ENCODE data around the gene SIGLEC7.

DNA sequence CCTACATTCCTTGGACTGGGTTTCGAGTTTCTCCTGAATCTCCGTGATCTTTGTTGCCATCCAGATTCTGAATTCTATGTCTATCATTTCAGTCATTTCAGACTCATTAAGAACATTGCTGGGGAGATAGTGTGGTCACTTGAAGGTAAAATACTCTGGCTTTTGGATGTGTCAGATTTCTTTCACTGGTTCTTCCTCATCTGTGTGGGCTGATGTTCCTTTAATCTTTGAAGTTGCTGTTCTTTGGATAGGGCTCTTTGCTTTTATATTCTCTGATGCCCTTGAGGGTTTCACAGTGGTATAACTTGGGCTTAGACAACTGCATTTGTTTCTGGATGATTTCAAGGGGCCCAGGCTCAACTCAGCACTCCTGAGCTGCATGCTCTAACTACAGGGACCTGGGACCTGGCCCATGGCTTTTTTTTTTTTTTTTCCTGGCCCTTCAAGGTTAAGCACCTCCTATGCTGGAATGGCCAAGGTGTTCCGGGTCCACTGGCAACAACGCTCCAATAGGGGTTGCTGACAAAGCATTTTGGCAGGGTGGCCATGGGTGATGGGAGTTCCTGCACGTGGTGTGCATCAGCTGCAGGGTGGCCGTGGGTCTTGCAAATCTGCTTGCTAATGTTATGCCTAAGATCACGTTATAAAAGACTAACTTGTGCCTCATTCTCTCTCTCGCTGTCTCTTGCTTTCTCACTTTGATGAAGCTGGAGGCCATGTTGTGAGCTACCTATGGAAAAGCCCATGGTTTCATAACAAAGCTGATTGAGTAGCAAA lies 5.9 kb upstream of the SIGLEC7 start:
- TF ChIP-seq RARB (CRISPR knock-in tag; IDR thresholded peaks at IDR 0.05): no peak
- no peak for TF ChIP-seq PPARA (CRISPR knock-in tag; IDR thresholded peaks at IDR 0.05; ENCODE audit: borderline replicate concordance)
- no peak for TF ChIP-seq ZNF70 (CRISPR knock-in tag; IDR thresholded peaks at IDR 0.05)
- TF ChIP-seq, protein P1, sequence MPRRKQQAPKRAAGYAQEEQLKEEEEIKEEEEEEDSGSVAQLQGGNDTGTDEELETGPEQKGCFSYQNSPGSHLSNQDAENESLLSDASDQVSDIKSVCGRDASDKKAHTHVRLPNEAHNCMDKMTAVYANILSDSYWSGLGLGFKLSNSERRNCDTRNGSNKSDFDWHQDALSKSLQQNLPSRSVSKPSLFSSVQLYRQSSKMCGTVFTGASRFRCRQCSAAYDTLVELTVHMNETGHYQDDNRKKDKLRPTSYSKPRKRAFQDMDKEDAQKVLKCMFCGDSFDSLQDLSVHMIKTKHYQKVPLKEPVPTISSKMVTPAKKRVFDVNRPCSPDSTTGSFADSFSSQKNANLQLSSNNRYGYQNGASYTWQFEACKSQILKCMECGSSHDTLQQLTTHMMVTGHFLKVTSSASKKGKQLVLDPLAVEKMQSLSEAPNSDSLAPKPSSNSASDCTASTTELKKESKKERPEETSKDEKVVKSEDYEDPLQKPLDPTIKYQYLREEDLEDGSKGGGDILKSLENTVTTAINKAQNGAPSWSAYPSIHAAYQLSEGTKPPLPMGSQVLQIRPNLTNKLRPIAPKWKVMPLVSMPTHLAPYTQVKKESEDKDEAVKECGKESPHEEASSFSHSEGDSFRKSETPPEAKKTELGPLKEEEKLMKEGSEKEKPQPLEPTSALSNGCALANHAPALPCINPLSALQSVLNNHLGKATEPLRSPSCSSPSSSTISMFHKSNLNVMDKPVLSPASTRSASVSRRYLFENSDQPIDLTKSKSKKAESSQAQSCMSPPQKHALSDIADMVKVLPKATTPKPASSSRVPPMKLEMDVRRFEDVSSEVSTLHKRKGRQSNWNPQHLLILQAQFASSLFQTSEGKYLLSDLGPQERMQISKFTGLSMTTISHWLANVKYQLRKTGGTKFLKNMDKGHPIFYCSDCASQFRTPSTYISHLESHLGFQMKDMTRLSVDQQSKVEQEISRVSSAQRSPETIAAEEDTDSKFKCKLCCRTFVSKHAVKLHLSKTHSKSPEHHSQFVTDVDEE (CRISPR knock-in tag; IDR thresholded peaks at IDR 0.05): no peak
- TF ChIP-seq BACH2 (CRISPR knock-in tag; IDR thresholded peaks at IDR 0.05; ENCODE audit: borderline replicate concordance): no peak
- no peak for TF ChIP-seq TCF4 (CRISPR knock-in tag; IDR thresholded peaks at IDR 0.05; ENCODE audit: borderline replicate concordance)
- TF ChIP-seq ZFP30 (CRISPR knock-in tag; IDR thresholded peaks at IDR 0.05): no peak
- no peak for TF ChIP-seq TOX (CRISPR knock-in tag; IDR thresholded peaks at IDR 0.05; ENCODE audit: borderline replicate concordance)
- TF ChIP-seq GLIS3 (CRISPR knock-in tag; IDR thresholded peaks at IDR 0.05): no peak

Data from SK-N-SH treated with all-trans-retinoic acid at 6 μM for 48 hours (cell line).